Peyer's patch (tissue), 4 donors: Measurements from ENCODE around the gene SOX6.

ENCODE experiments used
- CTCF ChIP-seq, 6 experiments: fragments of 450-650 bp in 4 of 6; fragments of 200-600 bp in 2 of 6; sonication (generic) in 1 of 6; IDR thresholded peaks; one replicate each; pipeline ENCODE4 v1.5.1; 2017 to 2019; ENCODE audit warnings: antibody characterized with exemption in 6 of 6, mild to moderate bottlenecking in 3 of 6, moderate library complexity in 1 of 6
- POLR2A ChIP-seq, 2 donors: fragments of 450-650 bp; IDR thresholded peaks; one replicate each; pipeline ENCODE4 v1.5.1; 2017; ENCODE audit warnings: antibody characterized with exemption in 2 of 2, mild to moderate bottlenecking in 2 of 2, moderate library complexity in 2 of 2

- no peak for TF ChIP-seq POLR2A (IDR thresholded peaks at IDR 0.05)
- TF ChIP-seq CTCF (IDR thresholded peaks at IDR 0.05), result no peak
Measured at GRCh38 chr11:16169956-16170847, 186.1 kb downstream of the SOX6 start.
